Esophagus squamous epithelium (tissue), 5 donors: ENCODE results near the gene SARM1. TPM values are rescaled to one million over a fixed set of nuclear protein-coding genes. Genes with fewer than 3 reads are reported as not detected.

Experiments used
- DNase-seq: peaks from one replicate; lab custom pipeline; 2025; lab: John Stamatoyannopoulos, UW
- H3K27ac ChIP-seq, 4 donors: fragments of 200-600 bp; sonication (generic); one replicate each; pipeline ENCODE4 v1.5.1; 2016 to 2019; ENCODE audit warnings: mild to moderate bottlenecking in 1 of 4
- H3K27me3 ChIP-seq, 4 donors: fragments of 200-600 bp; sonication (generic); 1 replicate in 3 of 4; 2 replicates in 1 of 4; pipeline versions ENCODE4 v1.5.1 to v1.6.0; 2017 to 2021; ENCODE audit warnings: antibody characterized with exemption in 1 of 4
- H3K36me3 ChIP-seq, 3 donors: fragments of 200-600 bp; sonication (generic); one replicate each; pipeline ENCODE4 v1.5.1; 2016 to 2019
- H3K4me1 ChIP-seq, 3 donors: fragments of 200-600 bp; sonication (generic); one replicate each; pipeline ENCODE4 v1.5.1; 2017 to 2019
- H3K4me3 ChIP-seq, 4 donors: fragments of 200-600 bp; sonication (generic); 1 replicate in 3 of 4; 2 replicates in 1 of 4; pipeline ENCODE4 v1.5.1; 2016 to 2019; ENCODE audit warnings: mild to moderate bottlenecking in 2 of 4, moderate library complexity in 1 of 4
- H3K9me3 ChIP-seq, 3 donors: fragments of 200-600 bp; sonication (generic); one replicate each; pipeline ENCODE4 v1.5.1; 2016 to 2019
- CTCF ChIP-seq, 6 experiments: fragments of 450-650 bp in 4 of 6; fragments of 200-600 bp in 2 of 6; sonication (generic) in 2 of 6; IDR thresholded peaks; one replicate each; pipeline ENCODE4 v1.5.1; 2016 to 2019; ENCODE audit warnings: antibody characterized with exemption in 6 of 6, mild to moderate bottlenecking in 4 of 6, moderate library complexity in 4 of 6
- POLR2A ChIP-seq, 4 donors: fragments of 450-650 bp; IDR thresholded peaks; one replicate each; pipeline ENCODE4 v1.6.1; 2017; ENCODE audit warnings: antibody characterized with exemption in 4 of 4, mild to moderate bottlenecking in 4 of 4, moderate library complexity in 3 of 4
- WGBS, 2 donors: methylation state at CpG; one replicate each; pipeline ENCODE4 v1.1.5; 2018; 5-methylcytosine and 5-hydroxymethylcytosine counted together
- intact Hi-C: fragments of 100-400 bp; cut with DNase I; formaldehyde crosslinking; loops from one replicate; pipeline ENCODE4 v1.15.0; 2022
- total RNA-seq, 4 donors: library from RNA; depleted of rRNA; stranded (reverse); fragments of >200 nt; gene quantifications; one replicate each; pipeline ENCODE4 v1.1.0, GENCODE V29; 2016
- donor health status: DM: yes; HTN: yes; CAD: no.

Gene SARM1
- total RNA-seq, 4 donors from 2014 or later = 1.1 to 7.2 (median 2.5) TPM

- Histone ChIP-seq H3K4me1 (peaks cover 12 to 37% (median 18%) of the 10 kb centered on the region in 3 donors), H3K4me3 (peak within 1 kb of the TSS; percentile 51 to 94 (median 65)), H3K27me3 (no peaks in the 10 kb centered on the region), H3K36me3 (peaks cover 0 to 16% (median 0%) of the 10 kb centered on the region in 3 donors), H3K9me3 (no peaks in the 10 kb centered on the region), H3K27ac (peak within 1 kb of the TSS; percentile 29 to 62 (median 43))
- WGBS, 2 donors = 0 to 5% methylated on average over 5 to 10 of the region's 70 CpGs
- TF ChIP-seq CTCF (IDR thresholded peaks at IDR 0.05) (no peak), POLR2A (IDR thresholded peaks at IDR 0.05) (peak in 1 of 4 donors; percentile 28)
- intact Hi-C loops = no loop called here
- no peak for DNase-seq
Measured at GRCh38 chr17:28405632-28406472, 34.4 kb downstream of the SARM1 start, which contains the start of gene SLC46A1. TSS of gene SLC46A1 (minus strand) at chr17:28406212. CDS start at chr17:28406114, 98 bp downstream.

GRCh38 chr17:28406473-28406814 is 35.0 kb downstream of the SARM1 start:
- intact Hi-C loops = no loop called here
- no peaks in the 10 kb centered on the region for H3K9me3 ChIP-seq
- peaks cover 0 to 10% (median 0%) of the 10 kb centered on the region in 3 donors for H3K36me3 ChIP-seq
- H3K4me3 ChIP-seq = peak overlapping the region; percentile 51 to 94 (median 65)
- H3K27ac ChIP-seq = peak overlapping the region in 2 of 4 donors; percentile 29 to 62
- H3K4me1 ChIP-seq = peaks cover 12 to 37% (median 18%) of the 10 kb centered on the region in 3 donors
- 23 to 37% methylated on average over 9 of the region's 9 CpGs for WGBS, 2 donors
- TF ChIP-seq POLR2A (IDR thresholded peaks at IDR 0.05) (no peak), CTCF (IDR thresholded peaks at IDR 0.05) (no peak)
- no peaks in the 10 kb centered on the region for H3K27me3 ChIP-seq
- DNase-seq = no peak

GRCh38 chr17:28407130-28407973 is 35.9 kb downstream of the SARM1 start:
- peaks cover 0 to 7% (median 0%) of the 10 kb centered on the region in 3 donors for H3K36me3 ChIP-seq
- H3K4me1 ChIP-seq = peaks cover 12 to 37% (median 18%) of the 10 kb centered on the region in 3 donors
- no peak for DNase-seq
- intact Hi-C loops = no loop called here
- no peak for TF ChIP-seq CTCF (IDR thresholded peaks at IDR 0.05)
- no peak for TF ChIP-seq POLR2A (IDR thresholded peaks at IDR 0.05)
- H3K9me3 ChIP-seq = no peaks in the 10 kb centered on the region
- H3K27ac ChIP-seq = no peak overlapping the region
- H3K4me3 ChIP-seq = no peak overlapping the region
- H3K27me3 ChIP-seq = no peaks in the 10 kb centered on the region
- 64 to 67% methylated on average over 4 of the region's 5 CpGs for WGBS, 2 donors

GRCh38 chr17:28407974-28408306 is 36.4 kb downstream of the SARM1 start:
- peaks cover 12 to 37% (median 18%) of the 10 kb centered on the region in 3 donors for H3K4me1 ChIP-seq
- no peak for TF ChIP-seq POLR2A (IDR thresholded peaks at IDR 0.05)
- TF ChIP-seq CTCF (IDR thresholded peaks at IDR 0.05) = no peak
- H3K36me3 ChIP-seq = peaks cover 0 to 2% (median 0%) of the 10 kb centered on the region in 3 donors
- H3K4me3 ChIP-seq = no peak overlapping the region
- 78 to 82% methylated on average over 1 of the region's 1 CpG for WGBS, 2 donors
- no peaks in the 10 kb centered on the region for H3K9me3 ChIP-seq
- DNase-seq = no peak
- no peak overlapping the region for H3K27ac ChIP-seq
- intact Hi-C loops = no loop called here
- peaks cover 0 to 4% (median 0%) of the 10 kb centered on the region in 4 donors for H3K27me3 ChIP-seq
